B cell (primary cell): Measurements from ENCODE around the gene NFYC. TPM values are rescaled to one million over a fixed set of nuclear protein-coding genes. Genes with fewer than 3 reads are reported as not detected.

Source experiments
- ATAC-seq: fragments of 200-7000 bp; cut with Tn5 transposase; one replicate; pipeline ENCODE4 v1.10.0; 2021; ENCODE audit warnings: low read depth, mild to moderate bottlenecking, moderate number of reproducible peaks, moderate library complexity
- CTCF ChIA-PET: fragments of 350-600 bp; sonication (Branson Sonifier 250); formaldehyde crosslinking; loops from one replicate; lab custom pipeline; 2021; ENCODE audit warnings: antibody characterized with exemption, inconsistent platforms; lab: Charles Lee
- POLR2A ChIA-PET: fragments of 350-600 bp; sonication (Branson Sonifier 250); formaldehyde crosslinking; loops from one replicate; lab custom pipeline; 2021; ENCODE audit warnings: antibody characterized with exemption; lab: Charles Lee
- DNase-seq: peaks from one replicate; pipeline ENCODE4 v3.0.0; 2013
- H2AFZ ChIP-seq: 2 replicates; pipeline ENCODE4 v1.6.1; 2012; ENCODE audit warnings: mild to moderate bottlenecking, low read depth, low read length; ENCODE audit not compliant: insufficient read depth, poor library complexity, severe bottlenecking
- H3K27ac ChIP-seq, 2 donors: 1 replicate in 1 of 2; 2 replicates in 1 of 2; pipeline ENCODE4 v1.5.1; 2012 to 2013; ENCODE audit warnings: low read length in 2 of 2, mild to moderate bottlenecking in 2 of 2, moderate library complexity in 1 of 2
- H3K27me3 ChIP-seq, 4 experiments: fragments of 200-600 bp in 1 of 4; sonication (generic) in 1 of 4; replicated peaks in 1 of 4; 1 replicate in 2 of 4; 2 replicates in 2 of 4; pipeline versions ENCODE4 v1.6.1 to v1.7.0; 2013 to 2016; ENCODE audit warnings: low read length in 3 of 4, mild to moderate bottlenecking in 2 of 4, mixed read lengths in 1 of 4, moderate library complexity in 1 of 4; ENCODE audit not compliant: insufficient read depth in 4 of 4, control insufficient read depth in 3 of 4; ENCODE audit errors: control extremely low read depth in 1 of 4
- H3K36me3 ChIP-seq, 2 experiments: replicated peaks in 1 of 2; 1 replicate in 1 of 2; 2 replicates in 1 of 2; pipeline versions ENCODE4 v1.6.1 to v1.7.1; 2013; ENCODE audit warnings: low read length in 1 of 2; ENCODE audit not compliant: insufficient read depth in 2 of 2, control insufficient read depth in 1 of 2; ENCODE audit errors: control extremely low read depth in 1 of 2, extremely low read depth in 1 of 2
- H3K4me1 ChIP-seq, 2 donors: fragments of 200-600 bp in 1 of 2; sonication (generic) in 1 of 2; 1 replicate in 1 of 2; 2 replicates in 1 of 2; pipeline versions ENCODE4 v1.5.1 to v1.6.1; 2013 to 2017; ENCODE audit warnings: low read length in 2 of 2; ENCODE audit not compliant: control insufficient read depth in 2 of 2, insufficient read depth in 2 of 2
- H3K4me2 ChIP-seq: replicated peaks from 2 replicates; pipeline ENCODE3; 2012; ENCODE audit warnings: mild to moderate bottlenecking, low read depth, low read length; ENCODE audit not compliant: poor library complexity, severe bottlenecking
- H3K4me3 ChIP-seq, 5 experiments: fragments of 200-600 bp in 1 of 5; sonication (generic) in 1 of 5; 1 replicate in 3 of 5; 2 replicates in 2 of 5; pipeline versions ENCODE4 v1.5.1 to v1.7.0; 2011 to 2016; ENCODE audit warnings: low read length in 4 of 5, mild to moderate bottlenecking in 4 of 5, low read depth in 2 of 5, control low read depth in 1 of 5, moderate library complexity in 1 of 5; ENCODE audit not compliant: insufficient read depth in 1 of 5; ENCODE audit errors: control extremely low read depth in 1 of 5, extremely low read depth in 1 of 5
- H3K79me2 ChIP-seq: fragments of 200-600 bp; sonication (generic); one replicate; pipeline ENCODE4 v1.6.0; 2016; ENCODE audit warnings: low read length; ENCODE audit not compliant: control insufficient read depth, insufficient read depth
- H3K9ac ChIP-seq: fragments of 200-600 bp; sonication (generic); 2 replicates; pipeline ENCODE4 v1.6.1; 2017; ENCODE audit warnings: mild to moderate bottlenecking, low read length, moderate library complexity
- H3K9me3 ChIP-seq, 3 donors: one replicate each; pipeline versions ENCODE4 v1.6.1 to v1.7.1; 2013; ENCODE audit warnings: low read length in 2 of 3; ENCODE audit not compliant: control insufficient read depth in 2 of 3, insufficient read depth in 1 of 3; ENCODE audit errors: control extremely low read depth in 1 of 3
- H4K20me1 ChIP-seq: 2 replicates; pipeline ENCODE4 v1.6.0; 2012; ENCODE audit warnings: mild to moderate bottlenecking, low read length; ENCODE audit not compliant: insufficient read depth, control insufficient read depth, poor library complexity, severe bottlenecking
- H3K27ac Mint-ChIP-seq: one replicate; pipeline ENCODE4 v1.8.0; 2021; ENCODE audit warnings: mixed read lengths
- H3K27me3 Mint-ChIP-seq: one replicate; pipeline ENCODE4 v1.8.0; 2021; ENCODE audit warnings: mixed read lengths
- H3K4me1 Mint-ChIP-seq: one replicate; pipeline ENCODE4 v1.8.0; 2021; ENCODE audit warnings: mixed read lengths
- H3K4me3 Mint-ChIP-seq: one replicate; pipeline ENCODE4 v1.8.0; 2021; ENCODE audit warnings: mixed read lengths
- H3K9me3 Mint-ChIP-seq: one replicate; pipeline ENCODE4 v1.8.0; 2022; ENCODE audit warnings: mixed read lengths; ENCODE audit not compliant: insufficient read depth
- CTCF ChIP-seq: fragments of 200-600 bp; IDR thresholded peaks from one replicate; pipeline ENCODE4 v1.8.0; 2022; ENCODE audit warnings: antibody characterized with exemption, mild to moderate bottlenecking
- EZH2 ChIP-seq: IDR thresholded peaks from 2 replicates; pipeline ENCODE4 v1.6.1; 2012; ENCODE audit warnings: borderline replicate concordance, low read depth, mild to moderate bottlenecking, moderate library complexity, low read length; ENCODE audit not compliant: insufficient read depth, poor library complexity, severe bottlenecking
- WGBS: methylation state at CpG from one replicate; pipeline ENCODE4 v1.1.5; 2013; ENCODE audit warnings: missing lambda C conversion rate; ENCODE audit not compliant: insufficient coverage; 5-methylcytosine and 5-hydroxymethylcytosine counted together
- intact Hi-C: fragments of 100-400 bp; cut with micrococcal nuclease; formaldehyde crosslinking; loops from one replicate; pipeline ENCODE4 v1.10.0; 2022
- polyA plus RNA-seq: library from polyadenylated mRNA; depleted of rRNA; stranded (reverse); fragments of >200 nt; gene quantifications from 2 replicates; pipeline ENCODE4 v1.2.3, GENCODE V29; 2012
- total RNA-seq, 2 donors: library from RNA; stranded (reverse); fragments of 120-200 nt in 1 of 2; gene quantifications; 1 replicate in 1 of 2; 2 replicates in 1 of 2; pipeline versions ENCODE4 v1.2.3 to v1.2.4, GENCODE V29; 2013 to 2022

Gene NFYC
- total and polyA plus RNA-seq, 2 donors (not counting 1 experiment from before 2014, with no cell fraction given), result 88.7 to 123 TPM

- ChIA-PET POLR2A (interaction anchor here (3.1 kb wide), 1 partner anchor 27 kb away, joined by 12 read pairs; the partner anchor contains the start of gene NFYC), CTCF (interaction anchor here (0.9 to 7.2 kb wide), 4 partner anchors 27 to 288 kb away, joined by 3 to 48 read pairs (median 3); partner anchors contain the start of gene NFYC)
- WGBS, result 75% methylated on average over 2 of the region's 2 CpGs
- Mint-ChIP-seq H3K9me3 (no peaks in the 10 kb centered on the region), H3K27me3 (no peaks in the 10 kb centered on the region), H3K4me1 (peaks cover 32% of the 10 kb centered on the region), H3K4me3 (peak overlapping the region; percentile 81), H3K27ac (no peak overlapping the region)
- H3K4me2 ChIP-seq, result peak overlapping the region; percentile 78
- peaks cover 12 to 27% of the 10 kb centered on the region in 2 donors for H3K4me1 ChIP-seq
- peak overlapping the region; percentile 81 for H2AFZ ChIP-seq
- TF ChIP-seq CTCF, result no peak
- TF ChIP-seq EZH2, result no peak
- no peak overlapping the region for H3K27ac ChIP-seq
- intact Hi-C loops, result loop anchor here (1.0 to 5.0 kb wide), 4 partner anchors 27 to 313 kb away; partner anchors contain the start of genes CITED4, CTPS1 and NFYC
- no peak for ATAC-seq
- no peaks in the 10 kb centered on the region for H3K9me3 ChIP-seq
- H3K4me3 ChIP-seq, result peak overlapping the region in 3 of 5 experiments; percentile 53 to 69 (median 58)
- H3K9ac ChIP-seq, result peak overlapping the region; percentile 62
- no peaks in the 10 kb centered on the region for H3K36me3 ChIP-seq
- H4K20me1 ChIP-seq, result no peaks in the 10 kb centered on the region
- no peaks in the 10 kb centered on the region for H3K27me3 ChIP-seq
- peak; percentile 20 for DNase-seq
- H3K79me2 ChIP-seq, result no peaks in the 10 kb centered on the region
Measured at GRCh38 chr1:40664791-40665190, 26.7 kb upstream of the NFYC start.
